Fibroblast of skin of left quadriceps (primary cell): ENCODE results near the gene HS6ST3.
"Not testable (repeated sequence)": the region's sequence is repeated elsewhere in the genome, so short reads cannot be mapped to it uniquely, and the experiment has no call there.

Experiments
- DNase-seq, 2 experiments: peaks; one replicate each; pipeline ENCODE4 v3.0.0-alpha.2; 2013; ENCODE audit warnings: low read depth in 2 of 2

HS6ST3 gene

GRCh38 chr13:96089749-96090239 lies at the start of gene HS6ST3:
TSS of gene HS6ST3 (plus strand) at chr13:96090107.
- no peak for DNase-seq

GRCh38 chr13:96041326-96042110 lies 48.4 kb upstream of the HS6ST3 start:
- no peak for DNase-seq

- no peak for DNase-seq
Observed at GRCh38 chr13:96044238-96044637, 45.7 kb upstream of the HS6ST3 start.

GRCh38 chr13:96046449-96047126 lies 43.3 kb upstream of the HS6ST3 start:
- DNase-seq = not testable (repeated sequence)

- not testable (repeated sequence) for DNase-seq
Observed at GRCh38 chr13:96050955-96051354, 39.0 kb upstream of the HS6ST3 start.

GRCh38 chr13:96051491-96051890 lies 38.4 kb upstream of the HS6ST3 start:
- DNase-seq = not testable (repeated sequence)

GRCh38 chr13:96051946-96052345 lies 38.0 kb upstream of the HS6ST3 start:
- not testable (repeated sequence) for DNase-seq

- DNase-seq = peak; percentile 16 to 22
Observed at GRCh38 chr13:96052656-96053002, 37.3 kb upstream of the HS6ST3 start.

- DNase-seq = peak; percentile 80 to 81
Observed at GRCh38 chr13:96053003-96053703, 36.8 kb upstream of the HS6ST3 start, which contains the start of gene UGGT2. TSS of gene UGGT2 (minus strand) at chr13:96053401. CDS start at chr13:96053312, 89 bp downstream.

GRCh38 chr13:96065849-96066248 lies 24.1 kb upstream of the HS6ST3 start:
- no peak for DNase-seq

GRCh38 chr13:96068729-96069128 lies 21.2 kb upstream of the HS6ST3 start:
- DNase-seq = no peak

- no peak for DNase-seq
Observed at GRCh38 chr13:96071504-96071903, 18.4 kb upstream of the HS6ST3 start.

GRCh38 chr13:96072392-96072791 lies 17.5 kb upstream of the HS6ST3 start:
- DNase-seq = no peak

- DNase-seq = no peak
Observed at GRCh38 chr13:96075953-96076543, 13.9 kb upstream of the HS6ST3 start.

- no peak for DNase-seq
Observed at GRCh38 chr13:96080676-96081075, 9.2 kb upstream of the HS6ST3 start.

- no peak for DNase-seq
Observed at GRCh38 chr13:96081888-96082287, 8.0 kb upstream of the HS6ST3 start.

- DNase-seq = no peak
Observed at GRCh38 chr13:96082640-96083039, 7.3 kb upstream of the HS6ST3 start.

- no peak for DNase-seq
Observed at GRCh38 chr13:96086736-96087135, 3.2 kb upstream of the HS6ST3 start.

GRCh38 chr13:96089139-96089538 lies 768 bp upstream of the HS6ST3 start:
- DNase-seq = no peak

GRCh38 chr13:96090240-96091101 lies 564 bp downstream of the HS6ST3 start:
- no peak for DNase-seq
